ENCODE results near the gene PM20D1.
"Not testable (repeated sequence)": the region's sequence is repeated elsewhere in the genome, so short reads cannot be mapped to it uniquely, and the experiment has no call there.

Gene PM20D1, protein sequence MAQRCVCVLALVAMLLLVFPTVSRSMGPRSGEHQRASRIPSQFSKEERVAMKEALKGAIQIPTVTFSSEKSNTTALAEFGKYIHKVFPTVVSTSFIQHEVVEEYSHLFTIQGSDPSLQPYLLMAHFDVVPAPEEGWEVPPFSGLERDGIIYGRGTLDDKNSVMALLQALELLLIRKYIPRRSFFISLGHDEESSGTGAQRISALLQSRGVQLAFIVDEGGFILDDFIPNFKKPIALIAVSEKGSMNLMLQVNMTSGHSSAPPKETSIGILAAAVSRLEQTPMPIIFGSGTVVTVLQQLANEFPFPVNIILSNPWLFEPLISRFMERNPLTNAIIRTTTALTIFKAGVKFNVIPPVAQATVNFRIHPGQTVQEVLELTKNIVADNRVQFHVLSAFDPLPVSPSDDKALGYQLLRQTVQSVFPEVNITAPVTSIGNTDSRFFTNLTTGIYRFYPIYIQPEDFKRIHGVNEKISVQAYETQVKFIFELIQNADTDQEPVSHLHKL

DNA sequence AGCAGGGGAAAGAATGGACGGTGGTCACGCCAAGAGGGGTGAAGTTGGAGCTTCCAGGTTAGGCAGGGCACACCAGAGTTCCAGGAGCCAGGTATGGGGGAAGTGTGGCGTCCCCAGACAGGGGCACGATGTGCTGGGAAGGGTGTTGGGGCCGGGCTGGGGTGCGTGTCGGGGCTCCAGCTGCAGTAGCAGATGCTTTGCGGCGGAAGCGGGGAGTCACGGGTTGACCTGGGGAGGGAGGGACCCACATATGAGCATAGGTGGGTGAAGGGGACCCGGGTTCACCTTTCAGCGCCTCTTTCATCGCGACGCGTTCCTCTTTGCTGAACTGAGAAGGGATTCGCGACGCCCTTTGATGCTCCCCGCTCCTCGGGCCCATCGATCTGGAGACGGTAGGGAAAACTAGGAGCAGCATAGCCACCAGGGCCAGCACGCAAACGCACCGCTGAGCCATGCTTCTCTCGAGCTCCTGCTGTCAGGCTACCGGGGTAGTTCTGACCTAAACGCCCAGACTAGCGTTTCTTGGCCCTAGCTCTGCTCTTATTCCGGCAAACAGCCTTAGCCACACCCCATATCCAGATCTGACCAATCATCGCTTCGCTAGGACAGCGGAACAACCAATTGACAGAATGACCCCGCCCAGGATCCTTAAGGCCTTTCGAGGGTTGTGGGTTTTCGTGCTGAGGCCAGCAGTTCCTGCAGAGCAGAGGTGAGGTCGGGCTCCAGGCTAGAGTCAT lies at the start of gene PM20D1:
Gene PM20D1 (minus strand): TSS at position 514 of the 737 bp plus-strand sequence. CDS start 60 bp downstream, at position 454.
- peak; percentile 81 for DNase-seq (ENCODE audit: low spot score)
- TF ChIP-seq CTCF (IDR thresholded peaks at IDR 0.05; ENCODE audit: borderline replicate concordance, control extremely low read depth, extremely low read depth, insufficient read depth, missing control alignments), result no peak
- in situ Hi-C loops (cut with MboI; ENCODE audit: low sequenced_read_pairs, unreplicated experiment), result no loop called here

DNA sequence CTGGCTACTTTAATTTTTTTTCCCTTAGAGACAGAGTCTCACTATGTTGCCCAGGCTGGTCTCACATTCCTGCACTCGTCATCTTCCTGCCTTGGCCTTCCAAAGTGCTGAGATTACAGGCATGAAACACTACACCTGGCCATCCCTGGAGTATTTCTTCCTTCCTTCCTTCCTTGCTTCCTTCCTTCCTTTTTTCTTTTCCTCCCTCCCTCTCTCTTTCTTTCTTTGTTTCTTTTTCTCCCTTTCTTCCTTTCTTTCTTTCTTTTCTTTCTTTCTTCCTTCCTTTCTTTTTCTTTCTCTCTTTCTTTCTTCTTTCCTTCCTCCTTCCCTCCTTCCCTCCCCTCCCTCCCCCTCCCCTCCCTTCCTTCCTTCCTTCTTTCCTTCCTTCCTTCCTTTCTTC lies 46.4 kb upstream of the PM20D1 start:
- in situ Hi-C loops (cut with MboI; ENCODE audit: low sequenced_read_pairs, unreplicated experiment), result no loop called here
- no peak for DNase-seq (ENCODE audit: low spot score)
- TF ChIP-seq CTCF (IDR thresholded peaks at IDR 0.05; ENCODE audit: borderline replicate concordance, control extremely low read depth, extremely low read depth, insufficient read depth, missing control alignments), result no peak

DNA sequence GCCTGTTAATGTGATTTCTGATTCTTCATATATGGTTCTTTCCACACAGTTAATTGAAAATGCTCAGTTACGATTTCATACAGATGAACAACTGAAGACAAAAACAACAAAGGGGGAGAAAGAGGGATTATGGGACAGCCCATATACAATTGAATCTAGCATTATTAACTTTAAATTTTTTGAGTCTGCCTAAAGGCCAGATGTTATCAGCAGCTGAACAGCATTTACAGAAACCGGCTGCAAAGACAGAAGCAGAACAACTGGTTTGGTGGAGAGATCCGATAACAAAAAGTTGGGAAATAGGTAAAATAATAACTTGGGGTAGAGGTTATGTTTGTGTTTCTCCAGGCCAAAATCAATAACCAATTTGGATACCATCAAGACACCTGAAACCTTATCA lies 44.2 kb upstream of the PM20D1 start:
- DNase-seq (ENCODE audit: low spot score); in situ Hi-C loops (cut with MboI; ENCODE audit: low sequenced_read_pairs, unreplicated experiment): not testable (repeated sequence)

DNA sequence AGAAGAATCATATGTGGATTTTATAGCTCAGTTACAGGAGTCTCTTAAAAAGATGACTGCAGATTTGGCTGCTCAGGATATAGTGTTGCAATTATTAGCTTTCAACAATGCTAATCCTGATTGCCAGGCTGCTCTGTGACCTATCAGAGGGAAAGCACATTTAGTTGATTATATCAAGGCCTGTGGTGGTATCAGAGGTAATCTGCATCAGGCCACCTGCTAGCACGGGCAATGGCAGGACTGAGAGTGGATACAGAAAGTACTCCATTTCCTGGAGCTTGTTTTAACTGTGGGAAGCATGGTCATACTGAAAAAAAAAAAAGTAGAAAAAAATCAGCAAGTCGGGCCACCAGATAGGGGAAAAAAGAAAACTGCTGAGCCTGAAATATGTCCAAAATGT lies 42.2 kb upstream of the PM20D1 start:
- in situ Hi-C loops (cut with MboI; ENCODE audit: low sequenced_read_pairs, unreplicated experiment), result not testable (repeated sequence)

GRCh38 chr1:205891481-205891880 lies 41.5 kb upstream of the PM20D1 start:
- DNase-seq (ENCODE audit: low spot score); in situ Hi-C loops (cut with MboI; ENCODE audit: low sequenced_read_pairs, unreplicated experiment): not testable (repeated sequence)

More for the DNA sequence above, 42.2 kb upstream of the PM20D1 start:
- DNase-seq (ENCODE audit: low spot score), result not testable (repeated sequence)

GRCh38 chr1:205890631-205891030 lies 40.7 kb upstream of the PM20D1 start:
- DNase-seq (ENCODE audit: low spot score); in situ Hi-C loops (cut with MboI; ENCODE audit: low sequenced_read_pairs, unreplicated experiment): not testable (repeated sequence)

GRCh38 chr1:205889706-205890105 lies 39.8 kb upstream of the PM20D1 start:
- DNase-seq (ENCODE audit: low spot score); in situ Hi-C loops (cut with MboI; ENCODE audit: low sequenced_read_pairs, unreplicated experiment): not testable (repeated sequence)

DNA sequence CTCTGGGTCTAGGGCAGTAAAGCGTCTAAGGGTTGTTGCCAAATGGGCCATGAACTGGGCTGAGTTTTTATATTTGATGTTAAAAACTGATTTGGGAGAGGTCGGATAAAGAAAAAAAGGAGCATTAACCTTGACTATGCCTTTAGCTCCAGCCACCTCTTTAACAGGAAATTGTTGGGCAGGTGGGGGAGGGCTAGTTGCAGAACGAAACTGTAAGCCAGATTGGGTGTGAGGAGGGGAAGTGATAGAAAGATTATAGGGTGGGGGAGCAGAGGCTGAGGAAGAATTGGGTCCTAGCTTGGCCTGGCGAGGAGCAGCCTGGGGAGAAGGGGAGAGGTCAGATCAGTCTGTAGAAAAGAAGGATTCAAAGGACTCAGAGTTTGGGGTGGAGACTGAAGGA lies 39.1 kb upstream of the PM20D1 start:
- DNase-seq (ENCODE audit: low spot score), result not testable (repeated sequence)

GRCh38 chr1:205883792-205884191 lies 33.9 kb upstream of the PM20D1 start:
- in situ Hi-C loops (cut with MboI; ENCODE audit: low sequenced_read_pairs, unreplicated experiment), result no loop called here
- TF ChIP-seq CTCF (IDR thresholded peaks at IDR 0.05; ENCODE audit: borderline replicate concordance, control extremely low read depth, extremely low read depth, insufficient read depth, missing control alignments), result no peak
- no peak for DNase-seq (ENCODE audit: low spot score)

More for the DNA sequence above, 39.1 kb upstream of the PM20D1 start:
- in situ Hi-C loops (cut with MboI; ENCODE audit: low sequenced_read_pairs, unreplicated experiment), result not testable (repeated sequence)

- TF ChIP-seq CTCF (IDR thresholded peaks at IDR 0.05; ENCODE audit: borderline replicate concordance, control extremely low read depth, extremely low read depth, insufficient read depth, missing control alignments), result no peak
- in situ Hi-C loops (cut with MboI; ENCODE audit: low sequenced_read_pairs, unreplicated experiment), result no loop called here
- no peak for DNase-seq (ENCODE audit: low spot score)
Measured at GRCh38 chr1:205880923-205881322, 31.0 kb upstream of the PM20D1 start.
